ENCODE measurements around the gene XPNPEP1.

XPNPEP1 gene

DNA sequence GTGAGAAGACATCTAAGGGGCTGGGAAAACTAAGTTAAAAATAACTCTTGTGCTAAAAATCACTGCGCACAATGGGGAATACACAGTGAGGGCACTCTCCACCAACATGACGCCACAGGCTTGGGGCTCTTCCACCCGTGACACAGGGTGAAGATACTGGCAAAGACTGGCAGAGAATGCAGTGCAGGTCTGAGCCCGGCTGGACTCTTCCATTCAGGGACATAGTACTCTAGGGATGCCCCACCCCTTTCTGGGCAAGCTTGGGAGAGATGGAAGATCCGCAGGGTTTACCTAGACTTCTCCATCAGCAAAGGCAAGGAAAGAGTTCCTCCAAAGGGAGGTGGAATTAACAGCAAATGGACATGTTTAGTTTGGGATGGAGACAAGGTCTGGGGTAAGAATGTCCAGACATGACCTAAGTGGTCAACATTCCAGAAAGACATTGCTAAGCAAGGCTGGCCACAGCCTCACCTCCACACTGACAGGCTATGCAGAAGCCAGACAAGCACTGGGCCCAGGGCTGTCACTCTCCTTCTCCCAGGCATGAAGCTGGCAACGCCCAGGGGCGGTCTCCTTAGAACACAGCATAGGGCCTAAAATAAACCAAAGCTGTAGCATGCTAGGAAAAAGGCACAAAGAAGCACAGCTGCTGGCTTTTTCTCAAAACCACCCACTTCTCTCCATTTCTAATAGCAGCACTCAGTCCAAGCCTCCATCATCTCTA is 28.1 kb downstream of the XPNPEP1 start:
- no peak for DNase-seq (ENCODE audit: low read depth in 2 of 2, low spot score in 1 of 2)

GRCh38 chr10:109894516-109894915 is 28.8 kb downstream of the XPNPEP1 start:
- no peak for DNase-seq (ENCODE audit: low read depth in 2 of 2, low spot score in 1 of 2)

- DNase-seq (ENCODE audit: low read depth in 2 of 2, low spot score in 1 of 2): no peak
These were observed 29.9 kb downstream of the XPNPEP1 start for GRCh38 chr10:109893386-109893785.

GRCh38 chr10:109892931-109893330 is 30.4 kb downstream of the XPNPEP1 start:
- DNase-seq (ENCODE audit: low read depth in 2 of 2, low spot score in 1 of 2): no peak

DNA sequence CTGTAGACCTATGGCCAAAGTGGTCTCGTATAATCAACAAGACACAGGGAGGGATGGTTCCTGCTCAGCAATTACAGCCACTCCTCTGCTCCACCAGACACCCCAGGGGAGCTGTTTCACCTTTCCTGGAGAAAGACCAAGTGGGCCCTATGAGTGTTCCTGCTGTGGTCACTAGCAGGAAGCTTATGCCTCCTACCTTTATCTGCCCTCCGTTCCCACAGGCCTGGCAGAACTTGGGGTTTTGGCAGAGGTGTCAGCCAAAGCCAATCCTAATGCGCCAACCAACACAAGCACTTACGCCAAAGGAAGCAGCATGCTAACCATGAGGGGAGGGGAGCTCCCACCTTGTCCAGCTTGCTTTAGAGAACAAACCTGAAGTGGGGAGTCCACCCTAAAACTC is 31.2 kb downstream of the XPNPEP1 start:
- no peak for DNase-seq (ENCODE audit: low read depth in 2 of 2, low spot score in 1 of 2)

- DNase-seq (ENCODE audit: low read depth in 2 of 2, low spot score in 1 of 2): no peak
These were observed 32.2 kb downstream of the XPNPEP1 start for GRCh38 chr10:109891105-109891504.

GRCh38 chr10:109889867-109890266 is 33.4 kb downstream of the XPNPEP1 start:
- DNase-seq (ENCODE audit: low read depth in 2 of 2, low spot score in 1 of 2): no peak

DNA sequence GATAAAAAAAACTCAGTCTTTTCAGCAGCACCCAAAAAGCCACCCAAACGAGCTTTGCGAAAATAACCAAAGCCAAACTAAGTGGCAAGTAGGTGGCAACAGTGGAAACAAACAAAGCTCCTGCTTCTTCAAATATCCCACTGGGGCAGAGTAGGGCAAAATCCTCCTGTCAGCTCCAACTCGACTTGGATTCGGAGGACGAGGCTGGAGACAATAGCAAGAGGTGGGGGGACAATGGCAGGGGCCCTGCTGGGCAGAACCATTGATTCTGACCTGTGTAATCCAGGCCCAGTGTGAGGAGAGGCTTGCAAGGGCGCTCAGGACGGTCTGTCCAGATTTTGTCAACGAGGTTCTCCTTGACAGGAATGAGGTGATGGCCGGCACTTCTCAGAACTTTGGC is 35.5 kb downstream of the XPNPEP1 start:
- DNase-seq (ENCODE audit: low read depth in 2 of 2, low spot score in 1 of 2): no peak

DNA sequence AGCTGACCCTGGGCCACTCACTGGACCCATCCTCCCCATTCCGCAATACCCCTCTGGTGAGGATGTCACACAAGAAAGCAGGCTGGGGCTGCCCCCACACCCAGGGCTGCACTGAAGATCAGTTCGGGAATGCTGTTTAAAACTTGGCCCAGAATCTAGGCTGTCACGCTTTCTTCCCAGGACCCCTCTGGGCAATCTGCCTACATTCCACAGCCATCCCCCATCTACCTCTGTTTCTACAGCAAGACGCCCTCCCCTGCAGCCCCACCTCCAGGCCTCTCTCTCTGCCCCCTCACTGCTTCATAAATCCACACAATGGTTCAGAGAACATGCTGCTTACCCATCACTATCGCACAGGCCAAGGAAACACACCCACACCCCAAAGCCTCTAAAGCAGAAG is 36.1 kb downstream of the XPNPEP1 start:
- DNase-seq (ENCODE audit: low read depth in 2 of 2, low spot score in 1 of 2): no peak

DNA sequence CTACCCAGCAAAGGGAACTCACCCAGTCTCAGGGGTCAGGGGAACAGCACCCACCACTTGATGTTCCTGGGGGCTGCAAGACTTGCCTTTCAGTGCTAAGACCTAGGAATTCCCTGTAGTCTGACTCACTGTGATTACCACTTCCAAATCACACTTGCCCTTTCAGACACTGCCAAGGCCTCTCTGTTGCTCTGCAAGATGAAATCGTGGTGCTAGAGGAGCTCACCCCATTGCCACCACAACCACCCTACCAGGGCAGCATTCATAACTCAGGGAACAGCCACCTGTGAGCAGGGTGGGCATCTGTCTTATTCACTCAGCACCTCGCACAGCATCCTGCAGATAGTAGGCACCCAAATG is 36.5 kb downstream of the XPNPEP1 start:
- no peak for DNase-seq (ENCODE audit: low read depth in 2 of 2, low spot score in 1 of 2)

GRCh38 chr10:109886037-109886780 is 37.1 kb downstream of the XPNPEP1 start:
- DNase-seq (ENCODE audit: low read depth in 2 of 2, low spot score in 1 of 2): no peak

GRCh38 chr10:109883859-109884771 is 39.2 kb downstream of the XPNPEP1 start:
- peak; percentile 16 to 36 for DNase-seq (ENCODE audit: low read depth in 2 of 2, low spot score in 1 of 2)

GRCh38 chr10:109882251-109883057 is 40.9 kb downstream of the XPNPEP1 start:
- DNase-seq (ENCODE audit: low read depth in 2 of 2, low spot score in 1 of 2): no peak

- no peak for DNase-seq (ENCODE audit: low read depth in 2 of 2, low spot score in 1 of 2)
These were observed 41.6 kb downstream of the XPNPEP1 start for GRCh38 chr10:109881769-109882057.

- no peak for DNase-seq (ENCODE audit: low read depth in 2 of 2, low spot score in 1 of 2)
These were observed 42.2 kb downstream of the XPNPEP1 start for GRCh38 chr10:109880886-109881768.

GRCh38 chr10:109877546-109877945 is 45.8 kb downstream of the XPNPEP1 start:
- DNase-seq (ENCODE audit: low read depth in 2 of 2, low spot score in 1 of 2): no peak

- DNase-seq (ENCODE audit: low read depth in 2 of 2, low spot score in 1 of 2): no peak
These were observed 47.2 kb downstream of the XPNPEP1 start for GRCh38 chr10:109875828-109876821.

- DNase-seq (ENCODE audit: low read depth in 2 of 2, low spot score in 1 of 2): no peak
These were observed 48.2 kb downstream of the XPNPEP1 start for GRCh38 chr10:109875151-109875568.

DNA sequence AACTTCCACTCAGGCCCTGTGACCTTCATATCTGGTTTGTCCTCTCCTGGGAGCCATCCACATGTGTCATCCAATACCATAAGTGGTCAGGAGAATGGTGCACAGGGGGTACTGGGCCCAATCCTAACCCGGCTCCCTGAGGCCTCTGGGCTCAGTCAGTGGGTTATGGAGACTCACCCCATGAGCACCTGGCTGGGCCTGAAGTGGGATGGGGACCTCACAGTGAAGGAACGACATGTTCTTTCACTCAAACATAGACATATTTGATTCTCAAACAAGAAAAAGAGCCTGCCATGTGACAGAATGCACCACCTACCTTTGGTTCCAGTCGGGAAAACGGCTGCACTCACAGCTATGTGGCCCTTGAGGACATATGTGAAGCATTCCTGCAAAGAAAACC is 51.8 kb downstream of the XPNPEP1 start:
- no peak for DNase-seq (ENCODE audit: low read depth in 2 of 2, low spot score in 1 of 2)

All from stimulated activated CD8-positive, alpha-beta memory T cell treated with anti-CD3 and anti-CD28 coated beads, Interleukin-4, amount 100 ng/mL, for 1 hour (primary cell).